ENCODE data around the gene RAX.

Gene RAX

DNA sequence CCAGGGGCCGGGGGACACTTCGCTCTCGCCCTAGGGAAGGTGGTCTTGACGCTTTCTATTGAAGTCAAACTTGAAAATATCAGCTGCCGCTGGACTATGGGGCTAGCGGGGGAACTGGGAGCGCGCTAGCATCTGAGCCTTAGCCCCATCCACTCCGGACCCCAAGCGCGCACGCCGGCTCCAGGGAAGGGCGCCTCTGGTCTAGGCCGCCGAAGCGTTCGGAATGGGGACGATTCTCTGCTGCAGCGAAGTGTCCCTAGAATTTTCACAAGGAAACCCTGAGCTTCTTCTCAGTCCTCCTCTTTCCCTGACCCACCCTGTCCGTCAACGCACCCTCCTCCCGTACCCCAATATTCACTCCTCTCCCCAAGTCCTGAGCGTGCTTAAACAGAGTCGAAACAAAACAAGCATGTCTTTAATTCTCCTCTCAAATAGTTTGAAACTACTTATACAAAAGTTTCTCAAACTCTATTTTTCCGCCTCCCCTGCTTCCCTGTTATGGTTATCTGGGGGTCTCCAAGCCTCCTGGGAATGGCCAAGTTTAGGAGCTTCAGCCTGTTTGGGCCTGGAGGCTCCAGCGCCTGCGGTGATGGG lies 5.0 kb downstream of the RAX start:
- ATAC-seq (ENCODE audit: insufficient read depth, low read depth) (no peak), DNase-seq (no peak)
- no peak overlapping the region for H2AFZ ChIP-seq (ENCODE audit: low read depth, low read length)
- no peak overlapping the region for H3K27ac ChIP-seq (ENCODE audit: low read length)
- H3K27me3 ChIP-seq (ENCODE audit: insufficient read depth, low read length, poor library complexity): peaks cover 12% of the 10 kb centered on the region
- no peak overlapping the region for H3K9ac ChIP-seq (ENCODE audit: low read depth, low read length)
- H4K20me1 ChIP-seq (ENCODE audit: insufficient read depth, low read length): no peaks in the 10 kb centered on the region
- H3K79me2 ChIP-seq (ENCODE audit: insufficient read depth, low read length): no peaks in the 10 kb centered on the region
- no peak overlapping the region for H3K4me3 ChIP-seq (ENCODE audit: low read depth in 1 of 2, low read length in 2 of 2)
- TF ChIP-seq, protein P1, sequence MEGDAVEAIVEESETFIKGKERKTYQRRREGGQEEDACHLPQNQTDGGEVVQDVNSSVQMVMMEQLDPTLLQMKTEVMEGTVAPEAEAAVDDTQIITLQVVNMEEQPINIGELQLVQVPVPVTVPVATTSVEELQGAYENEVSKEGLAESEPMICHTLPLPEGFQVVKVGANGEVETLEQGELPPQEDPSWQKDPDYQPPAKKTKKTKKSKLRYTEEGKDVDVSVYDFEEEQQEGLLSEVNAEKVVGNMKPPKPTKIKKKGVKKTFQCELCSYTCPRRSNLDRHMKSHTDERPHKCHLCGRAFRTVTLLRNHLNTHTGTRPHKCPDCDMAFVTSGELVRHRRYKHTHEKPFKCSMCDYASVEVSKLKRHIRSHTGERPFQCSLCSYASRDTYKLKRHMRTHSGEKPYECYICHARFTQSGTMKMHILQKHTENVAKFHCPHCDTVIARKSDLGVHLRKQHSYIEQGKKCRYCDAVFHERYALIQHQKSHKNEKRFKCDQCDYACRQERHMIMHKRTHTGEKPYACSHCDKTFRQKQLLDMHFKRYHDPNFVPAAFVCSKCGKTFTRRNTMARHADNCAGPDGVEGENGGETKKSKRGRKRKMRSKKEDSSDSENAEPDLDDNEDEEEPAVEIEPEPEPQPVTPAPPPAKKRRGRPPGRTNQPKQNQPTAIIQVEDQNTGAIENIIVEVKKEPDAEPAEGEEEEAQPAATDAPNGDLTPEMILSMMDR (IDR thresholded peaks at IDR 0.05; ENCODE audit: borderline replicate concordance, extremely low read depth, low read length, poor library complexity, severe bottlenecking): no peak
- no peak for TF ChIP-seq EZH2 (IDR thresholded peaks at IDR 0.05; ENCODE audit: borderline replicate concordance, low read depth, low read length, severe bottlenecking)
- no peaks in the 10 kb centered on the region for H3K4me1 ChIP-seq (ENCODE audit: insufficient read depth, low read length)
- H3K9me3 ChIP-seq (ENCODE audit: insufficient read depth, low read length, severe bottlenecking): no peaks in the 10 kb centered on the region
- H3K36me3 ChIP-seq (ENCODE audit: insufficient read depth, low read length): no peaks in the 10 kb centered on the region
- H3K4me2 ChIP-seq (ENCODE audit: insufficient read depth, low read length): no peak overlapping the region

DNA sequence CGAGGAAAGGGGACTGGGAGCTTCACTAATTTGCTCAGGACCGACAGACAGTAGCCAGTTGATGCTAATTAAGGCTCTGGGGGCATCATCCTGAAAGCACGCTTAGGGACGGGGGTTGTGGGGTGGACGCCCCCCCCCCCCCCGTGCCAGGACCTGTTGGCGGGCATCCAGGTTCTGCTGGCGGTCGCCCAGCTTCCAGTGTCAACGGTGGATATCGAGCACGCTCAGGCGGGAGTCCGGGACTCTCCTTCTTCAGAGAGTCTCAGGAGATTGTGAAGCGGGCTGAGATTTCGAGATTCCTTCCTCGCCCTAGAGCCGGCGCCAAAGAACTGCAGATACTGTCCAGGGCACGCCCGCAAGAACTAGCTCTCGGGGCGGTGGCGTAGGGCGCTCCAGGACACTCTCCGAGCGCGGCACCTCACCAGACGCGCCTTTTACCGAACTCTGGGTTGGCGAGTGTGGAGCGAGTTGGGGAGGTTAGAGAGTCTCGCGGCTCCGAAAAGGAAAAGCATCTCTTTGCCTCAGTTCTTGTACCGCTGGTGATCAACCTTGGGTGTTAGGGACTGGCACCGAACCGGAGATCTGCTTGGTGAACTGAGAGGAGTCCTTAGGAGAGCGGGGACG lies 5.6 kb downstream of the RAX start:
- H3K9ac ChIP-seq (ENCODE audit: low read depth, low read length): no peak overlapping the region
- no peak overlapping the region for H2AFZ ChIP-seq (ENCODE audit: low read depth, low read length)
- no peak overlapping the region for H3K4me3 ChIP-seq (ENCODE audit: low read depth in 1 of 2, low read length in 2 of 2)
- no peak overlapping the region for H3K27ac ChIP-seq (ENCODE audit: low read length)
- no peaks in the 10 kb centered on the region for H3K79me2 ChIP-seq (ENCODE audit: insufficient read depth, low read length)
- no peaks in the 10 kb centered on the region for H4K20me1 ChIP-seq (ENCODE audit: insufficient read depth, low read length)
- H3K4me2 ChIP-seq (ENCODE audit: insufficient read depth, low read length): no peak overlapping the region
- DNase-seq (no peak), ATAC-seq (ENCODE audit: insufficient read depth, low read depth) (no peak)
- peaks cover 12% of the 10 kb centered on the region for H3K27me3 ChIP-seq (ENCODE audit: insufficient read depth, low read length, poor library complexity)
- no peaks in the 10 kb centered on the region for H3K9me3 ChIP-seq (ENCODE audit: insufficient read depth, low read length, severe bottlenecking)
- no peaks in the 10 kb centered on the region for H3K36me3 ChIP-seq (ENCODE audit: insufficient read depth, low read length)
- no peaks in the 10 kb centered on the region for H3K4me1 ChIP-seq (ENCODE audit: insufficient read depth, low read length)
- no peak for TF ChIP-seq EZH2 (IDR thresholded peaks at IDR 0.05; ENCODE audit: borderline replicate concordance, low read depth, low read length, severe bottlenecking)
- TF ChIP-seq, protein P1 (IDR thresholded peaks at IDR 0.05; ENCODE audit: borderline replicate concordance, extremely low read depth, low read length, poor library complexity, severe bottlenecking): no peak

DNA sequence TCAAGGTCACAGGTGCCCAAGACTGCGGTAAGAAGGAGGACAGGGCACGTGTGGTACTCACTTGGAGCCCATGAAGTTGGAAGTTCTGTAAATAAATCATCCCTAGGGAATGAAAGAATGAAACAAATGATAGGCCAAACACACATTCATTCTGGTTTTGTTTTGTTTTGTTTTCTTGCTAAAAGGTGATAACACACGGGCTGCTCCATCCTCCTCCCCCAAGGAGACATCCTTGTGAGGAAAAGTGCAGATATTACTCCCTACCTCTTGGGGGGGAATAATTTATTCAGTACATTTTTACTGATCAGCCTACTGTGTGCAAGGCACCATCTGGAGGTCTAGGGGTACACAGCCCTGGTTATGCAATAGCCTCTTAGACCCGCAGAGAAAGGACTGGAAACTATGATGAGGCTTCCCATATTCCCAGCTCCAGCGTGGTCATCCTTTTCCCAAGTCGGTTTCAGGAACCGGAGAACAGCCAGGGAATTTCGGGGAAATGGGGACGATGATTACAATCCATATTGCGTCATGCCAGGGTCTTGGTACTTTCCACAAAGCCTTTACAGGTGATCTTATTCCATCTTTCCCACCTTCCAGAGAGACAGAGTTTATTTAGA lies 6.3 kb downstream of the RAX start:
- H4K20me1 ChIP-seq (ENCODE audit: insufficient read depth, low read length): no peaks in the 10 kb centered on the region
- peaks cover 12% of the 10 kb centered on the region for H3K27me3 ChIP-seq (ENCODE audit: insufficient read depth, low read length, poor library complexity)
- no peak for TF ChIP-seq EZH2 (IDR thresholded peaks at IDR 0.05; ENCODE audit: borderline replicate concordance, low read depth, low read length, severe bottlenecking)
- TF ChIP-seq, protein P1 (IDR thresholded peaks at IDR 0.05; ENCODE audit: borderline replicate concordance, extremely low read depth, low read length, poor library complexity, severe bottlenecking): no peak
- no peak overlapping the region for H2AFZ ChIP-seq (ENCODE audit: low read depth, low read length)
- no peak overlapping the region for H3K27ac ChIP-seq (ENCODE audit: low read length)
- no peaks in the 10 kb centered on the region for H3K79me2 ChIP-seq (ENCODE audit: insufficient read depth, low read length)
- H3K9ac ChIP-seq (ENCODE audit: low read depth, low read length): no peak overlapping the region
- no peak overlapping the region for H3K4me2 ChIP-seq (ENCODE audit: insufficient read depth, low read length)
- H3K9me3 ChIP-seq (ENCODE audit: insufficient read depth, low read length, severe bottlenecking): no peaks in the 10 kb centered on the region
- H3K4me3 ChIP-seq (ENCODE audit: low read depth in 1 of 2, low read length in 2 of 2): no peak overlapping the region
- ATAC-seq (ENCODE audit: insufficient read depth, low read depth) (no peak), DNase-seq (no peak)
- no peaks in the 10 kb centered on the region for H3K36me3 ChIP-seq (ENCODE audit: insufficient read depth, low read length)
- no peaks in the 10 kb centered on the region for H3K4me1 ChIP-seq (ENCODE audit: insufficient read depth, low read length)

Data from DND-41 (cell line).